HG03378 (cell line): ENCODE data around the gene PDIA2.
"Not testable (repeated sequence)": the region's sequence is repeated elsewhere in the genome, so short reads cannot be mapped to it uniquely, and the experiment has no call there.

Experiments used
- ATAC-seq: cut with Tn5 transposase; IDR thresholded peaks from one replicate; pipeline ENCODE4 v1.9.1; 2021; ENCODE audit warnings: mild to moderate bottlenecking, moderate library complexity; ENCODE audit not compliant: unreplicated experiment

Gene PDIA2

DNA sequence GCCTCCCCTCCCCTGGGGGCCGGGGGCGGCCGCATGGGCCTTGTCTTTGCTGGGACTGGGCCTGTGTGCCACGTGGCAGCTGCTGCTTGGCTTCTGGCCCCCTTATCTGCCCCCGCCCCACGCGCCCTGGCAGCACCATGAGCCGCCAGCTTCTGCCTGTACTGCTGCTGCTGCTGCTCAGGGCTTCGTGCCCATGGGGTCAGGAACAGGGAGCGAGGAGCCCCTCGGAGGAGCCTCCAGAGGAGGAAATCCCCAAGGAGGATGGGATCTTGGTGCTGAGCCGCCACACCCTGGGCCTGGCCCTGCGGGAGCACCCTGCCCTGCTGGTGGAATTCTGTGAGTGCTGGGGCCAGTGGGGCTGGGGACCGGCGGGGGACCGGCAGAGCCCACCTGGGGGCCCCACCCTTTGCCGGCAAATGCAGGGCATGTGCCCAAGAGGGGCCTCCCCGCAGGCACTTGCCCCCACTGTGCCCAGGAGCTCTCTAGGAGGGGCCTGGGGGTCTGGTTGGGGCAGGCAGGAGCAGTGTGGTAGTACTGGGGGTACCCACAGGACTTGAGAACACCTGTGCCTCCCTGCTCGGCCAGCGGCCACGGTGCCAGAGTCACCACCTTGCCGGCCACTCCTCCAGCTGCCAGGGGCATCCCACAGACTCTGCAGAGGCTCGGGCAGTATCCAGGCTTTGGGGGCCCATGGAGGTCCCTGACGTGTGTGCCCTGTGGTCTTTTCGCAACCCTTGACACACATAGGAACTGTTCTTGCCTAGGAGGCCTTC is at the start of gene PDIA2:
TSS of gene PDIA2 (plus strand) at position 132 of the 773 bp plus-strand sequence. CDS start at position 138, 6 bp downstream.
- ATAC-seq, result no peak

GRCh38 chr16:234468-235305 is 48.3 kb upstream of the PDIA2 start, which contains the start of gene FAM234A:
FAM234A (plus strand) TSS chr16:234821; CDS start chr16:254414, 19,593 bp downstream.
- peak; percentile 75 for ATAC-seq

- ATAC-seq, result no peak
These were observed 43.1 kb upstream of the PDIA2 start for GRCh38 chr16:239948-240277.

GRCh38 chr16:240559-240958 is 42.4 kb upstream of the PDIA2 start:
- no peak for ATAC-seq

DNA sequence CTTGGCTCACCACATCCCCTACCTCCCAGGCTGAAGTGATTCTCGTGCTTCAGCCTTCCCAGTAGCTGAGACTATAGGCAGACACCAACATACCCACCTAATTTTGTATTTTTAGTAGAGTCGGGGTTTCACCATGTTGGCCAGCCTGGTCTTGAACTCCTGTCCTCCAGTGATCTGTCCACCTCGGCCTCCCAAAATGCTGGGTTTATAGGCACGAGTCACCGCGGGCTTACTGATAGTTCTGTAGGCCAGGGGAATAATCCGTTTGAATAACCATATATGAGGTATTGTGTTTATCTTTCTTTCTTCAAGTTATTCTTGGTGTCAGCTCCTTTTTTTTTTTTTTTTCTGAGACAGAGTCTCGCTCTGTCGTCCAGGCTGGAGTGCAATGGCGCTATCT is 40.7 kb upstream of the PDIA2 start:
- ATAC-seq, result no peak

DNA sequence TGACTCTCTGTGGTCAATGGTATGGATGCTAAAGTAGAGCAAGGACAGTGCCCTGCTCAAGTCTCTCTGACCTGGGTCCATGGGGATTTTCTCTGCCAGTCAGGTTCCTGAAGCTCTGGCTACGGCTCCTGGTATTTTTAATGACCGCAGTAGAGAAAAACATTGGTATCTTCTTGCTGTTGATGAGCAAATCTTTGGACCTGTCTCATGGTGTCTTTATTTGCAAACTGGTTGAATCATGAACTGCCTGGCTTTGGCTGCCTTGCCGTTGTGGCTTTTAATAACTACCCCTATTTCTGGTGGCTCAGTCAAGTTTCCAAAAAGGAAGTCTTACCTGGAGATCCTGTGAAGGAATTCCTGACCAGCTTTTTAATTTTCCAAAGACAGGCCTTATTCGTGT is 39.6 kb upstream of the PDIA2 start:
- no peak for ATAC-seq

DNA sequence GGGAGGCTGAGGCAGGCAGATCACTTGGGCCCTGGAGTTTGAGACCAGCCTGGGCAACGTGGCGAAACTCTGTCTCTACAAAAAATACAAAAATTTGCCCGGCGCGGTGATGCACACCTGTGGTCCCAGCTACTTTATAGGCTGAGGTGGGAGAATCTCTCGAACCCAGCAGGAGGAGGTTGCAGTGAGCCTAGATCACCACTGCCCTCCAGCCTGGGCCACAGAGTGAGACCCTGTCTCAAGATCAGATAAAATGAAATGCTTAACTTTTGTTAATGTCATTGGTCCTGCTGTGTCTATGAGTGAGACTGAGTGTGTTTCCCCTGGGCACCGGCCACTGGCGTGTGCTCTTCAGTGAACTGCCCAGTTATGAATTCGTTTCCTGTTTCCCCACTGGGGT is 37.9 kb upstream of the PDIA2 start:
- no peak for ATAC-seq

DNA sequence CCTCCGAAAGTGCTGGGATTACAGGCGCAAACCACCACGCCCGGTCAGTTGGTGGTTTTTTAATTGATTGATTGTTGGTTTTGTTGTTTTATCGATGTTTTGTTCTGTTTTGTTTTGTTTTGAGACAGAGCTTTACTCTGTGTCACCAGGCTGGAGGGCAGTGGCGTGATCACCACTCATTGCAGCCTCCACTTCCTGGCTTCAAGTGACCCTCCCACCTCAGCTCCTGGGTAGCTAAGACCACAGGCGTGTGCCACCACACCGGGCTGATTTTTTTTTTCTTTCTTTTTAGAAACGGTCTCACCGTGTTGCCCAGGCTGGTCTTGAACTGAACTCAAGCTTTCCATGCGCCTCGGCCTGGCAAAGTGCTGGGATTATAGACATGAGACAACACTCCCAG is 35.9 kb upstream of the PDIA2 start:
- ATAC-seq, result no peak

GRCh38 chr16:249431-249830 is 33.5 kb upstream of the PDIA2 start:
- ATAC-seq, result no peak

DNA sequence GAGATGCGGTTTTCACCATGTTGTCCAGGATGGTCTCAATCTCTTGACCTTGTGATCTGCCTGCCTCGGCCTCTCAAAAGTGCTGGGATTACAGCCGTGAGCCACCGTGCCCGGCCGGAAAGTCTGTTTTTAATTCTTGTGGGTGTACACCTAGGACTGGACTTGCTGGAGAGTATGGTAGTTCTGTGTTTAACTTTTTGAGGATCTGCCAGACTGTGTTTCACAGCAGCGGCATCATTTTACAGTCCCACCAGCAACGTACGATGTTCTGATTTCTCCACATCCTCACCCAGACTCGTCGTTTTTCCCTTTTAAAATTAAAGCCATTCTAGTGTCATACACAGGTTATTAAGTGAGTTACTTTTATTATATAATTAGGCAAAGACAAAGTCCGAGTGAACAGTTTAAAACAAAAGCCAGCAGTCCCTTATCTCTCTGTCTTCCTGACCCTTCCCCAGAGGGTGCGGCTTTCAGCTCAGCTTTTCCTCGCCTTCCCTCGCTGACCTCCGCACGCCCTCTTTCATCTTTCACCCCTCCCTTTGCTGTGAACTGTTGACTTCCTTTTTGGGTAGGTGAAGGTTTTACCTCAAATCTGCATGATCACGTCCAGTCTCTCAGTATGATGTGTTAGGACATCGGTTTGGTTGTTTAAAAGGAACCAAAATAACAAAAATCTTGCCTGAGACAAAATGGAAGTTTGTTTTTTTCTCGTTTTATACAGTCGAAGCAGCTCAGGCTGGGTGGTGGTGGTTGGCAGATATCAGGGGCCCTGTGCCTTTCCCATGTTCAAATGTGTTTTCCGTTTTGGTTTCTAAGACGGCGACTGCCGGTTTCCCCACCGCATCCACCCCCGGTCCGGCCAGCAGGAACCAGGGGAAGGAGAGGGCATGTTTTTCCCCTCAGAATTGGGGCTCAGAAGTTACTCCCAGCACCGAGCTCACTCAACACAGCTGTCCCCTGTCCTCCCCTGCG is 30.3 kb upstream of the PDIA2 start:
- no peak for ATAC-seq

- ATAC-seq, result no peak
These were observed 29.1 kb upstream of the PDIA2 start for GRCh38 chr16:253833-254232.

DNA sequence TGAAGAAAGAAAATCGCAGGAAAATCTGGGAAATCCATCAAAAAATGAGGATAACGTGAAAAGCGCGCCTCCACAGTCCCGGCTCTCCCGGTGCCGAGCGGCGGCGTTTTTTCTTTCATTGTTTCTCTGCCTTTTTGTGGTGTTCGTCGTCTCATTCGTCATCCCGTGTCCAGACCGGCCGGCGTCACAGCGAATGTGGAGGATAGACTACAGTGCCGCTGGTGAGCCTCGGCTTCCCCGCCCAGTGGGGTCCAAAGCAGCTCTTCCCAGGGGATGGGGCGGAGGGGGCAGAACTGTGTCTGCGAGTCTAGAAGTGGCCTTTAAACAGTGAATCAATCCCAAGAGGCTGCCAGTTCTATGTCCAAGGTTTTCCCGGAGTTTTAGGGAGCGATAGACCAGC is 28.5 kb upstream of the PDIA2 start:
- no peak for ATAC-seq

- ATAC-seq, result no peak
These were observed 27.8 kb upstream of the PDIA2 start for GRCh38 chr16:255183-255582.

DNA sequence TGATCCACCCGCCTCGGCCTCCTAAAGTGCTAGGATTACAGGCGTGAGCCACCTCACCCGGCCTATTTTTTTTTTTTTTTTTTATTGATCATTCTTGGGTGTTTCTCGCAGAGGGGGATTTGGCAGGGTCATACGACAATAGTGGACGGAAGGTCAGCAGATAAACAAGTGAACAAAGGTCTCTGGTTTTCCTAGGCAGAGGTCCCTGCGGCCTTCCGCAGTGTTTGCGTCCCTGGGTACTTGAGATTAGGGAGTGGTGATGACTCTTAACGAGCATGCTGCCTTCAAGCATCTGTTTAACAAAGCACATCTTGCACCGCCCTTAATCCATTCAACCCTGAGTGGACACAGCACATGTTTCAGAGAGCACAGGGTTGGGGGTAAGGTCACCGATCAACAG is 24.9 kb upstream of the PDIA2 start:
- not testable (repeated sequence) for ATAC-seq

DNA sequence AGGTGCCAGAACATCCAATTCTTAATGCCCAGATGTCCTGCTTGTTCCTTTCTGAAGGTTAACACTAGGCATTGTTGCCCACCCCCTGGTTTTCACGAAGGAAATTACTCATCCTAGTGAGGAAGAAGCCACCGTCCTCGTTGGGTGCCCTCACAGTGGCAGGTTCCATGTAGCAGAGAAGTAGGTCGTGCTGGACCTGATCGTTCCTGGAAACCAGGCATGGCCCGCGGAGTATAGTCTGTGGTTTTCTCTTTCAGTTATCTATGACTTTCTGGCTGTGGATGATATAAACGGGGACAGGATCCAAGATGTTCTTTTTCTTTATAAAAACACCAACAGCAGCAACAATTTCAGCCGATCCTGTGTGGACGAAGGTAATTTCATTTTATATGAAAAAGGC is 23.7 kb upstream of the PDIA2 start:
- no peak for ATAC-seq

DNA sequence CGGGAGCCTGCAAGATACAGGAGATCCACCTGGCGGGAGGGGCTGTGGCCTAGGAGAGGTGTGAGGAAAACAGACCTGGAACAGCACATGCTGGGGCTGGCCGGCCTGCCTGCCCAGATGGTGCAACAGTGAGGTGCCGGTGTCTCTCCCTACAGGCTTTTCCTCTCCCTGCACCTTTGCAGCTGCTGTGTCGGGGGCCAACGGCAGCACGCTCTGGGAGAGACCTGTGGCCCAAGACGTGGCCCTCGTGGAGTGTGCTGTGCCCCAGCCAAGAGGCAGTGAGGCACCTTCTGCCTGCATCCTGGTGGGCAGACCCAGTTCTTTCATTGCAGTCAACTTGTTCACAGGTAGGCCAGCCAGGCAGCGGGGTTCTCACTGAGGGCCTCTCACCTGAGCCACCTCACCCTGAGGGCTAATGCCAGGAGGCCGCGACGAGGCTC is 23.1 kb upstream of the PDIA2 start:
- no peak for ATAC-seq

GRCh38 chr16:260326-260725 is 22.6 kb upstream of the PDIA2 start:
- ATAC-seq, result no peak

- ATAC-seq, result no peak
These were observed 21.8 kb upstream of the PDIA2 start for GRCh38 chr16:261031-261691.

DNA sequence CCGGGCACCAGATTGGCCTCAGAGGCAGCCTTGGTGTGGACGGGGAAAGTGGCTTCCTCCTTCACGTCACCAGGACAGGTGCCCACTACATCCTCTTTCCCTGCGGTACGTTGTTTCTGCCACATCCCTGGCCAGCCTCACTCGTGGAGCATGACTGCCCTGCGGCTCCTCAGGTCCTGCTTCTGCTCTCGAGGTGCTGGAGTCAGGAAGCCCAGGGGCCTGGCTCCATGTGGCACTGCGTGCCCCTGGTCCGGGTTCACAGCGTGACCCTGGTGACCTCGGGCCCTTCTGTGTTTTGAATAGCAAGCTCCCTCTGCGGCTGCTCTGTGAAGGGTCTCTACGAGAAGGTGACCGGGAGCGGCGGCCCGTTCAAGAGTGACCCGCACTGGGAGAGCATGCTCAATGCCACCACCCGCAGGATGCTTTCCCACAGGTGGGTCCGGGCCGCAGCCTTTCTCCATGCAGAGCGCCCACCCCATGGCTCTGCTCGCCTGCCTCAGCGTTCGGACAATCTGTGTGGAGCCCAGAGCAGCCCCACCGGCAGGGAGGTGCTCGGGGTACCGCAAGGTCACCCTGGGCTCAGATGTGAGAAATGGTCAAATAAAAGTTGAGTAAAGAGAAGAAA is 20.7 kb upstream of the PDIA2 start:
- ATAC-seq, result no peak

DNA sequence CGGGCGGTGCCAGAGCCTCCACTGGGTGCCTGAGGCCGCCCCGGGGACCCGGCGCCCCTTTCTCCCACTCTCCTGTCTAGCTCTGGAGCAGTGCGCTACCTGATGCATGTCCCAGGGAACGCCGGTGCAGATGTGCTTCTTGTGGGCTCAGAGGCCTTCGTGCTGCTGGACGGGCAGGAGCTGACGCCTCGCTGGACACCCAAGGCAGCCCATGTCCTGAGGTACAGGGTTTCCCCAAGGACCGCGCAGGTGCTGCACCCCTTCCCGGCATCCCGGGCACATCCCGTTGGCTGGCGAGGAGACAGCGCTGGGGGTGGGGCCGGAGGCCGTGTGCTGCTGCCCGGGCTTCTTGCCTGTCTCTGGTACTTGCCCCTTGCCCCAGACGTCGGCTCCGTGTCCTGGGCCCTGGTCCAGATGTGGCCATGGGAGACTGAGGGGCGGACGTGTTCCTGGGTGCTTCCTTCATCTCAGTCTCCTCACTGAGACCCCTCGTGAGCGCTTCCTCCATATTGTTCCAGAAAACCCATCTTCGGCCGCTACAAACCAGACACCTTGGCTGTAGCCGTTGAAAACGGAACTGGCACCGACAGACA is 19.7 kb upstream of the PDIA2 start:
- no peak for ATAC-seq
